Measurements from ENCODE around the gene TSPAN9.
"Not testable (repeated sequence)": the region's sequence is repeated elsewhere in the genome, so short reads cannot be mapped to it uniquely, and the experiment has no call there.

Gene TSPAN9

DNA sequence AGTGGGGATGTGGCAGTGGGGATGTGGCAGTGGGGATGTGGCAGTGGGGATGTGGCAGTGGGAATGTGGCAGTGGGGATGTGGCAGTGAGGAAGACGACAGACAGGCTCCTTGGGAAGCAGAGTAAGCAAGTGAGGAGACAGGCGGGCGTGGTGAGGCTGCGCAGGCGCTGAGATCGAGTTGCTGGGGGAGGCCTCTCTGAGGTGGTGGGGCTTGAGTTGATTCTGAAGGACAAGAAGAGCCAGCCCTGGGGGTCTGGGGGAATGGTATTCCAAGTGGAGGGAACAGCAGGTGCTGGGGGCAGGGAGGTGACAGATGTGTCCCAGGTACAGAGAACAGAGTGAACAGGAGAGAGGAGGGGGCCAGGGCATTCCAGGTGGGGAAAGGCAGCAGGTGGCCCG is 33.8 kb upstream of the TSPAN9 start:
- DNase-seq: no peak

DNA sequence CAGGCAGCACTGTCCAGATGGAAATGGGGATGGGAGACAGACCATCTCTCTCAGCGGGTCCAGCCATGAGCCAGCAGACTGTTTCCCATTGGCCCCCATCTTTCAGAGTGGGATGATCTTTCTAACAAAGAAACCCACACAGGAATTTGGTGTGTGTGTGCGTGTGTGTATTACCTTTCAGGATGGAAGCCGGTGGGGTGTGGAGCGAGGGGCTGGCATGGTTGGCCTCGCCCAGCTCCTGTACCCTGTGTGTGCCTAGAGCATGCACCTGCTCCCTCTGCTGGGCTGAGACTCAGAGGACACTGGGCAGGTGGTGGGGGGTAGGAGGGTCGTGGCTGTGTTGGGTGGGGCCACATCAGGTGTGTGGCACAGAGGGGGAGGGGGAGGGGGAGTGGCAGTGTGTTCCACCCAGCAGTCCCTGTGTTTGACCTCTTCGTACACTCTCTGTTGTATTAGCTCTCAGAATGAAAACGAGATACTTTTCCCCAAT is 33.0 kb upstream of the TSPAN9 start:
- no peak for DNase-seq

GRCh38 chr12:3045494-3045893 is 31.7 kb upstream of the TSPAN9 start:
- no peak for DNase-seq

GRCh38 chr12:3045989-3046388 is 31.2 kb upstream of the TSPAN9 start:
- DNase-seq: no peak

DNA sequence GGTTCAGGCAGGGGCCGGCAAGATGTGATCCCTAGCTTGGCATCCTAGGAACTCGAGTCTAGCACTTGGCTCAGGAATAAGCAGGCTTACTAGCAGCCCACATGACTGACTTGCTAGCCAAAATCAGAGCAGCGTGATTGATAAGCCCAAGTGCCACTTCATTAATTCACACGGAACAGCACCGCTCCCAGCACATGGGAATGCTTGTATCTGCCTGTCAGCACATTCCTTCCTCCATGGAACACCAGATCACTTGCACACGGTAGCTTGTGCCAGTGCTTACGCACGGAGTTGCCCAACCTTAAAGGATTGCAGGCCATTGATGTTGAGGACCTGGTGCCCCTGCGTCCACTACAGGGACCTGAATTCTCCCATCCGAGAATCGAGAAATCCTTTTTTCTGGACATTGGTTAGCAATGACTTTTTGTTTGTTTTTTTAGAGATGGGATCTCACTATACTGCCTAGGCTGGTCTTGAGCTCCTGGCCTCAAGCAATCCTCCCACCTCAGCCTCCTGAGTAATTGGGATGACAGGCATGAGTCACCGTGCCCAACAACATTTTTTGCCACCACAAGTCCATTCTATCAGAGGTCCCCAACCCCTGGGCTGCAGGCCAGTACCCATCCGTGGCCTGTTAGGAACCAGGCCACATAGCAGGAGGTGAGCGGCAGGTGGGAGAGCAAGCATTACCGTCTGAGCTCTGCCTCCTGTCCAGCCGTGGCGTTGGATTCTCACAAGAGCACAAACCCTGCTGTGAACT is 30.6 kb upstream of the TSPAN9 start:
- DNase-seq: no peak

DNA sequence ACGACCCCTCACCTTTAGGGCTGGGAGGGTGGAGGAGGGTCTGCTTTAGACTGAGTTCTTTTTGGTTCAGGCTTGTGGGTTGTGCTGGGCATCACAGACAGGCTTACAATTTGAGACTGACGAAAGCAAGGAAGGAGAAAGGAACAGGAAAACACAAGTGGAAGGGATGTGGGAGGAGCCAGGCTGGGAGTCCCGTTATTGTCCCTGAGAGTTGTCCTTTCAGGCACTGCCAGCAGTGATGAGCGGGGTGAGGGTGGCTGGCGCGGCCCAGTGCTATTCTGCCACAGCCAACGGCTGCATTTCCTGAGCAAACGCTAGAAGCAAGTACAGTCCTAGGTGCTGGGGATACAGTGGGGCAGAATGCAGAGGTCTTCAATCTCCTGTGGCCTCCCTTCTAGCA is 29.2 kb upstream of the TSPAN9 start:
- DNase-seq: no peak

DNA sequence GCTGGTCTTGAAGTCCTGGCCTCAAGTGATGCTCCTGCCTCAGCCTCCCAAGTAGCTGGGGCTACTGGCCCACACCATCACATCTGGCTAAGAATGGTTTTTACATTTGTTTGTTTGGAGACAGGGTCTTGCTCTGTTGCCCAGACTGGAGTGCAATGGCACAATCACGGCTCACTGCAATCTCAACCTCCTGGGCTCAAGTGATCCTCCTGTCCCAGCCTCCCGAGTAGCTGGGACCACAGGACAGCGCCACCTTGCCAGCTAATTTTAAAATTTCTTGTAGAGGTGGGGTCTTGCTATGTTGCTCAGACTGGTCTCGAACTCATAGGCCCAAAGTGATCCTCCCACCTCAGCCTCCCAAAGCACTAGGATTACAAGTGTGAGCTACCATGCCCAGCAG is 28.6 kb upstream of the TSPAN9 start:
- no peak for DNase-seq

- no peak for DNase-seq
Observed at GRCh38 chr12:3049176-3049575, 28.0 kb upstream of the TSPAN9 start.

DNA sequence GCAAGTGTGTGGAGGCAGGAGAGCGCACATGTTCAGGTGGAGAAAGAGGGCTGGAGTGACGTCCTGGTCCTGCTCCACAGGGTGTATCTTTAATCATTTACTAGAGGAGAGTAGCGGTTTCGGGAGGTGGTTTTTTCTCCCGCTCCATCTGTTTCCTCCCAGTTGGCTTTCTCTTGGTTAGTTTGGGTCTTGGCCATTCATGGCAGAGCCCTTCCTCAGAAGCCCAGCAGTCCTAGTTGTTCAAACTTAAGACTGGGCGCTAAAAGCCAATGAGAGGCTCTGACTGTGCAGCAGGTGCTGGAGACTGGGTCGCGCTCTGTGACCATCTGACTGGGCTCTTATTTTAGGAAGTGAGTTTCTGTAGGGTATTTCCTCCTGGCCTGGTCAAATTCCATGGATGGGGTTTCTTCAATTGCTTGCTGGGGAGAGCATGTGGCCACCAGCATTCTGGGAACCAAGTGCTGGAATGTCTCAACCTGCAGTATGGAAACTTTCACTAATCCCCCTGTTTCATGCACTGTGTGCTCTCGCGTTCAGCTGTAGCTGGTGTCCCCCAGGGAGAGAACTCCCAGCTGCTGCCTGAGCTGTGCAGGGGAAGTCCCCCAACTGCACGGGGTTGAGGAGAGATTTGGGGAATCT is 27.4 kb upstream of the TSPAN9 start:
- no peak for DNase-seq

DNA sequence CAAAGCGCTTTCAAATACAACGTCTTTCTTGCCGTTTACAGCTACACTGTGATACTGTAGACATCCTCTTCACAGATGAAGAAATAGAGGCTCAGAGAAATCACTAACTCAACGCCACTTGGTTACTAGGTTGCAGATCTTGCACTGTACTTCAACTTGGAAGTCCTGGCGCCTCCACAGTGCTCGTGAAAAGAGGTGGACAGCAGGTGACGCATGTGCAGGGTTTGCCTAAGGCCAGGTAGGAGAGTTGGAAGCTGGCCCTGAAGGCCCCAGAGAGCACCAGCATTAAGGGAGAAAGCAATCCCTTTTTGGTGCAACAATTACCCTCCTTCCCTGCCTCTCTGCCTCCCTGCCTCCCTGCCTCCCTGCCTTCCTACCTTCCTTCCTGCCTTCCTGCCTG is 22.8 kb upstream of the TSPAN9 start:
- no peak for DNase-seq

GRCh38 chr12:3055026-3055703 is 22.0 kb upstream of the TSPAN9 start:
- no peak for DNase-seq

- DNase-seq: no peak
Observed at GRCh38 chr12:3055704-3056467, 21.3 kb upstream of the TSPAN9 start.

DNA sequence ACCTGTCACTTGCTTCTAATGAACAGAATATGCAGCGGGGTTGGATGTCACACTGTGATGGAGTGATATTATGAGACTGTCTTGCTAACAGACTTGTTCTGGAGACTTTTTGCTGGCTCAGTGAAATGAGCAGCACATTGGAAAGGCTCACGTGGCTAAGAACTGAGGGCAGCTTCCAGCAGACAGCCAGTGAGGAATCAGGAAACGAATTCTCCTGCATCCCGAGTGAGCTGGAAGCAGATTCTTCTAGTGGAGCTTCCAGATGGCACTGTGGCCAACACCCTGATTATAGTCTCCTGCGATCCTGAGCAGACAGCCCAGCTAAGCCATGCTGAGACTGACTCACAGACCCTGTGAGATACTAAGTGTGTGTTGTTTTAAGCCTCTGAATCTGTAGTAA is 16.1 kb upstream of the TSPAN9 start:
- DNase-seq: no peak

DNA sequence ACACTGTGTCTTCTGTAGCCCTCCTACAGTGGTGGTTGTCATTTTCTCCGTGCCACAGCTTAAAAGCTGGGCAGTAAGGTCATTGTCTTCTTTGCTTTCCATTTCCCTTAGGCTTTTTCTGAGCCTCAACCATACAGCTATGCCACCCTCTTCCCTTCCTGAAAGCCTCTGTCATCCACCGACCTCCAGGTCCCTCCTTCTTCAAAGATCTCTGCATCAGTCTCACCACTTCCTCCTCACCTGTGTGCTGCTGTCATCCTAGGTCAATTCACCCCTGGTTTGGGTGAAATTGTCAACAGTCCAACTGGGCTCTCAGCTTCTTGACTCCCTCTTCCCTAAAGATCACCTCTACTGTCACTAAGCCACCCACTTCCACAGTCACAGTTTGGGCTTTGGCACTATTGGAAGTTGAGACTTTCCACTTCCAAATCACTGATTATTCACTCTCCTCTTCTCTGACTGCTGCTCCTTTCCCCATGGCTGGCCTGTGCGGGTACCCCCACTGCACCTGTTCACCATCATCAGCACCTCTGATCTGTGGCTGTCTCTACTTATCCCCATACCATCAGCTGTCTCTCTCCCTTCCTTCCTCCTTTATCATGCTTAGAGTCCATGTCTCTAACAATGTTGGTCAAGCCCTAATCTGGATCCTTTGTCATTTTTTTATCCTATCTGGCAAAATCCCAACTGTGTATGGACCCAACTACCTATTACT is 15.5 kb upstream of the TSPAN9 start:
- no peak for DNase-seq

GRCh38 chr12:3065300-3065699 is 11.9 kb upstream of the TSPAN9 start:
- DNase-seq: no peak

- not testable (repeated sequence) for DNase-seq
Observed at GRCh38 chr12:3065846-3066245, 11.3 kb upstream of the TSPAN9 start.

DNA sequence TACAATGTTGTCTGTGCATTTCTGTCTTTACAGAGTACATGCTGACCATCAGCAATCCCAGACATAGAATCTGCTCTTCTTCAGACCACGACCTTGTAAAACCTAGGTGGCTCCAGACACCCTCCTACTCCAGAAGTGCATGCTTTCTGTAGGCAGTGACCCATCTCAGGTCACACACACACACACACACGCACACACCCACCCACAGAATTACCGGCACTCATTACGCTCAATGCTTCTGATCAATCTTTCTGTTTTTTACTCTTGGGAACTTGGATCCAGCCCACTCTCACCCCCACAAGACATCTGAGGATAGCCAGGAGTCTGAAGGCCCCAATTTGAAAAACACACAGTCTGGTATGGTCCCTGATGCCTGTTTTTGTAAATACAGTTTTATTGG is 7.5 kb upstream of the TSPAN9 start:
- DNase-seq: no peak

DNA sequence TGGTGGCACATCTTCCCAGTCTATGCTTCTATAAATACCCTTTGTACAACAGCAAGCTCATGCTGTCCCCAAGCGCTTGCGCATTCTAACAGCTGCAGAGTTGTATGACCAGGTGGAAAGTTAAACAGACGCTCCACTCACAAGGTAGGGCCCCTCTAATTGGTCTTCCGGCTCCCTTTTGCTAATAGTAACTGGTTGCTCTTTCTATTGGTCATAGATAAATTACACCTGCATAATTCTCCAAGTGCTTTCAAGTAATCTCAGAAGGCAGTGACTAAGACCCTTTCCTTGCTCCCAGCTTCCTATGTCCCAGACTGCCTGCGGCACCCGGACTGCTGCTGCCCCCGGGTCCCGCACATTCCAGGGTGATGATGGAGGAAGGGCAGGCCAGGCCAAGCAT is 6.1 kb upstream of the TSPAN9 start:
- no peak for DNase-seq

DNA sequence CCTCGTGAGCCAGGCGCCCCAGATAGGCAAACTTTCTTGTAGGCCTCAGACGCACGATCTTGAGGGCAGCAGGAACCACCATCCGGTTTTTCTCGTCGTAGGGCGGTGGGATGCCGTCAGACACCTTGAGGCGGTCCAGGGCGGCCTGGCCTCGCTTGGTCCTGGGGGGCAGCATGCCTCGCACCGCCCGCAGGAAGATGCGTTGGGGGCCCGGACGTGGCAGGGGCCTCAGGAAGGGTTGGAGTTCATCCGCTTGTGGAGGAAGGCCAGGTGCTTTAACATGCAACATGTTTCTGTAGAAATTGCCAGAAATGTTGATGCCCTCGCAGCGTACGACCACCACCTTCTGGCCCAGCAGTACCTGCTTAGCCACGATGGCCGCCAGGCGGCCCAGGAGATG is 5.5 kb upstream of the TSPAN9 start:
- no peak for DNase-seq

DNA sequence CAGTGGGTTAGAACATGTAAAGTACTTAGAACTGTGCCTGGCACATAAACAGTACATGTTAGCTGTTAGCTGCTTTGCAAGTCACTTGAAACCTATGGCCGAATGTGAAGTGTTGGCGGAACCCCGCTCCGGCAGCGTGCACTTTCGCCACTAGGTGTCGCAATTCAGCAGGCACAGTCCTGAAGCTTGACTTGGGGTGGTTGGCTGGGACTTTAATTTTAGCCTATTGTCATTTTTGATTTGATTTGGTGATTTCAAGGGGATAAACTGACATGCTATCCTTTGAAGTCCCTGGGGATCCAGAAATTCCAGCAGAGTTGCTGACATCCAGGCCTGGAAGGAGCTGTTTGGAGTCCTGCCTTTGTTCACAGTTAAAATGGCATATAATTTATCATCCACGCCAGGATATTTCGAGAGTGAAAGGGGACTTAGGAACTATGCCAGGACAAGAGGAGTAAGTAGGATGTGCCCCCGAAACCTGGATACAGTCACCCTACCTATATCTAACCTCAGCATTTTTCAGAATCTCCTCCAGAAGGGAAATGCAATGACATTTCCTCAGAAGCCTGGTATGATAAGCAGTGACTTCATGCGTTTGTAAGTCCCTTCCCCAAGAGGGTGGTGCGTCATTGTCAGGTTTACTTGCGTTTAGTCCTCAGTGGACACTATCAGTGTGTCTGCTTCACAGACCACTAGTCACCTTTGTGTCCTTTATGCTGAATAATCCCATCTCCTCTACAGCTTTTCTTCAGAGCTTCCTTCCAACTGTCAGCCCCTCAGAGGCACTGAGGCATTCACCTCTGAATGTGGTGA is 3.5 kb upstream of the TSPAN9 start:
- DNase-seq: peak in 50 of 56 donors; percentile 5 to 85 (median 52)
